ENCODE measurements around the gene EREG. TPM values are rescaled to one million over a fixed set of nuclear protein-coding genes. Genes with fewer than 3 reads are reported as not detected.

EREG gene
- total and polyA plus RNA-seq, 2 donors (not counting 1 experiment from before 2014, with no cell fraction given): 0.33 TPM; not detected in 1

DNA sequence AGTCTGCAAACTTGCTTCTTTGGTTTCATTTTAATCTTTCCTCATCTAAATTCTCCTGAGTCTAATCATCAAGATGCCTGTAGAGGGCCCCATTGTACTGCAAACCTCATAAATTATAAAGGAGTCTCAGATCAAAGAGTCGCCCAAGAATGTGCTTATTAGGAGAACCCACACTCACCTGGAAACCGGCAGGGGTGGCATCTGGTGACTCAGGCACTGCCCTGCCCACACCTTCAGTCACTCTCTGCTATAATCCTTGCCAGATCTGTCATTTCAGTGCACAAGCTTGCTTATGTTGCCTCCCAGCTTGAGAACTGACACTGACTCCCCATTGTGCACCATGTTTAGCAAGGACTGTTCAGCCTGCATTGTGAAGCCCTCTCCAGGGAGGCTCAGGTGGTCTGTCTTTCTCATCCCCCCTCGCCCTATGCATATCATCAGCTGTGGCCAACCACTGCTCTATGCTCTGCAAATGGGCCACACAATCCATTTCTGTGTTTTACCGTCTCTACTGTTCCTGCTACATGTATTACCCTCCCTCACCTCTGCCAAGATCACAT lies 44.3 kb upstream of the EREG start:
- Mint-ChIP-seq H3K27ac (no peak overlapping the region), H3K4me1 (no peaks in the 10 kb centered on the region), H3K27me3 (peaks cover 26% of the 10 kb centered on the region), H3K9me3 (ENCODE audit: insufficient read depth) (no peaks in the 10 kb centered on the region), H3K4me3 (no peak overlapping the region)
- WGBS (ENCODE audit: insufficient coverage): 22% methylated on average over 3 of the region's 4 CpGs
- Histone ChIP-seq H3K27me3 (replicated peaks in 1 of 4; ENCODE audit: control extremely low read depth in 1 of 4, control insufficient read depth in 3 of 4, insufficient read depth in 4 of 4, low read length in 3 of 4) (peaks cover 0 to 10% (median 4%) of the 10 kb centered on the region in 4 experiments), H3K79me2 (ENCODE audit: control insufficient read depth, insufficient read depth, low read length) (no peaks in the 10 kb centered on the region), H3K9me3 (ENCODE audit: control extremely low read depth in 1 of 3, control insufficient read depth in 2 of 3, insufficient read depth in 1 of 3, low read length in 2 of 3) (no peaks in the 10 kb centered on the region), H2AFZ (ENCODE audit: insufficient read depth, low read depth, low read length, poor library complexity, severe bottlenecking) (no peak overlapping the region), H3K4me2 (replicated peaks; ENCODE audit: low read depth, low read length, poor library complexity, severe bottlenecking) (no peak overlapping the region), H3K27ac (ENCODE audit: low read length in 2 of 2) (no peak overlapping the region), H3K4me1 (ENCODE audit: control insufficient read depth in 2 of 2, insufficient read depth in 2 of 2, low read length in 2 of 2) (no peaks in the 10 kb centered on the region), H3K4me3 (ENCODE audit: control extremely low read depth in 1 of 5, extremely low read depth in 1 of 5, insufficient read depth in 1 of 5, low read depth in 2 of 5, low read length in 4 of 5) (no peak overlapping the region), H3K36me3 (replicated peaks in 1 of 2; ENCODE audit: control extremely low read depth in 1 of 2, control insufficient read depth in 1 of 2, extremely low read depth in 1 of 2, insufficient read depth in 2 of 2, low read length in 1 of 2) (no peaks in the 10 kb centered on the region), H4K20me1 (ENCODE audit: control insufficient read depth, insufficient read depth, low read length, poor library complexity, severe bottlenecking) (no peaks in the 10 kb centered on the region), H3K9ac (ENCODE audit: low read length) (no peak overlapping the region)
- ChIA-PET POLR2A (interaction anchor here (0.7 kb wide), 1 partner anchor 12 kb away, joined by 3 read pairs; no protein-coding TSS in a partner anchor), CTCF (interaction anchor here (1.0 to 1.8 kb wide), 8 partner anchors 14 to 355 kb away, joined by 3 to 9 read pairs (median 4); no protein-coding TSS in a partner anchor)
- ATAC-seq (ENCODE audit: low read depth): peak; percentile 24
- DNase-seq: peak; percentile 31
- intact Hi-C loops (cut with micrococcal nuclease): loop anchor here (1.0 kb wide), 1 partner anchor 355 kb away; no protein-coding TSS in a partner anchor
- TF ChIP-seq EZH2 (IDR thresholded peaks at IDR 0.05; ENCODE audit: borderline replicate concordance, insufficient read depth, low read depth, low read length, poor library complexity, severe bottlenecking): no peak
- TF ChIP-seq, protein P1, sequence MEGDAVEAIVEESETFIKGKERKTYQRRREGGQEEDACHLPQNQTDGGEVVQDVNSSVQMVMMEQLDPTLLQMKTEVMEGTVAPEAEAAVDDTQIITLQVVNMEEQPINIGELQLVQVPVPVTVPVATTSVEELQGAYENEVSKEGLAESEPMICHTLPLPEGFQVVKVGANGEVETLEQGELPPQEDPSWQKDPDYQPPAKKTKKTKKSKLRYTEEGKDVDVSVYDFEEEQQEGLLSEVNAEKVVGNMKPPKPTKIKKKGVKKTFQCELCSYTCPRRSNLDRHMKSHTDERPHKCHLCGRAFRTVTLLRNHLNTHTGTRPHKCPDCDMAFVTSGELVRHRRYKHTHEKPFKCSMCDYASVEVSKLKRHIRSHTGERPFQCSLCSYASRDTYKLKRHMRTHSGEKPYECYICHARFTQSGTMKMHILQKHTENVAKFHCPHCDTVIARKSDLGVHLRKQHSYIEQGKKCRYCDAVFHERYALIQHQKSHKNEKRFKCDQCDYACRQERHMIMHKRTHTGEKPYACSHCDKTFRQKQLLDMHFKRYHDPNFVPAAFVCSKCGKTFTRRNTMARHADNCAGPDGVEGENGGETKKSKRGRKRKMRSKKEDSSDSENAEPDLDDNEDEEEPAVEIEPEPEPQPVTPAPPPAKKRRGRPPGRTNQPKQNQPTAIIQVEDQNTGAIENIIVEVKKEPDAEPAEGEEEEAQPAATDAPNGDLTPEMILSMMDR (IDR thresholded peaks at IDR 0.05): peak; percentile 31

- no peak for DNase-seq
- Histone ChIP-seq H3K9ac (ENCODE audit: low read length) (no peak overlapping the region), H3K9me3 (ENCODE audit: control extremely low read depth in 1 of 3, control insufficient read depth in 2 of 3, insufficient read depth in 1 of 3, low read length in 2 of 3) (no peaks in the 10 kb centered on the region), H3K27ac (ENCODE audit: low read length in 2 of 2) (no peak overlapping the region), H3K4me1 (ENCODE audit: control insufficient read depth in 2 of 2, insufficient read depth in 2 of 2, low read length in 2 of 2) (no peaks in the 10 kb centered on the region), H3K4me2 (replicated peaks; ENCODE audit: low read depth, low read length, poor library complexity, severe bottlenecking) (no peak overlapping the region), H3K4me3 (ENCODE audit: control extremely low read depth in 1 of 5, extremely low read depth in 1 of 5, insufficient read depth in 1 of 5, low read depth in 2 of 5, low read length in 4 of 5) (no peak overlapping the region), H4K20me1 (ENCODE audit: control insufficient read depth, insufficient read depth, low read length, poor library complexity, severe bottlenecking) (no peaks in the 10 kb centered on the region), H3K36me3 (replicated peaks in 1 of 2; ENCODE audit: control extremely low read depth in 1 of 2, control insufficient read depth in 1 of 2, extremely low read depth in 1 of 2, insufficient read depth in 2 of 2, low read length in 1 of 2) (no peaks in the 10 kb centered on the region), H3K27me3 (replicated peaks in 1 of 4; ENCODE audit: control extremely low read depth in 1 of 4, control insufficient read depth in 3 of 4, insufficient read depth in 4 of 4, low read length in 3 of 4) (peaks cover 0 to 10% (median 8%) of the 10 kb centered on the region in 4 experiments), H2AFZ (ENCODE audit: insufficient read depth, low read depth, low read length, poor library complexity, severe bottlenecking) (no peak overlapping the region), H3K79me2 (ENCODE audit: control insufficient read depth, insufficient read depth, low read length) (no peaks in the 10 kb centered on the region)
- no CpG with 5 or more reads among the region's 3 CpGs for WGBS (ENCODE audit: insufficient coverage)
- H3K4me1 Mint-ChIP-seq: no peaks in the 10 kb centered on the region
- peaks cover 26% of the 10 kb centered on the region for H3K27me3 Mint-ChIP-seq
- intact Hi-C loops (cut with micrococcal nuclease): no loop called here
- no peak overlapping the region for H3K27ac Mint-ChIP-seq
- no peak for TF ChIP-seq EZH2 (IDR thresholded peaks at IDR 0.05; ENCODE audit: borderline replicate concordance, insufficient read depth, low read depth, low read length, poor library complexity, severe bottlenecking)
- TF ChIP-seq, protein P1 (IDR thresholded peaks at IDR 0.05): no peak
- ATAC-seq (ENCODE audit: low read depth): no peak
- no peak overlapping the region for H3K4me3 Mint-ChIP-seq
- no peaks in the 10 kb centered on the region for H3K9me3 Mint-ChIP-seq (ENCODE audit: insufficient read depth)
- ChIA-PET POLR2A (no interaction called here), CTCF (interaction anchor here (1.2 to 1.8 kb wide), 2 partner anchors 209 to 354 kb away, joined by 3 to 5 read pairs; no protein-coding TSS in a partner anchor)
Observed at GRCh38 chr4:74322301-74322700, 42.6 kb upstream of the EREG start.
